RCC 7860 (cell line): Measurements from ENCODE around the gene UBE2E1.
"Not testable (repeated sequence)": the region's sequence is repeated elsewhere in the genome, so short reads cannot be mapped to it uniquely, and the experiment has no call there.

Experiments
- DNase-seq: peaks from one replicate; pipeline ENCODE4 v3.0.0-alpha.2; 2015; ENCODE audit warnings: low spot score
- FAIRE-seq: peaks from 2 replicates; lab custom pipeline; 2012; peaks lifted over from hg19 to GRCh38; lab: Jason Lieb, UNC

Gene UBE2E1

GRCh38 chr3:23875113-23875725, 69.5 kb downstream of the UBE2E1 start:
- FAIRE-seq = no peak
- no peak for DNase-seq

GRCh38 chr3:23876923-23877322, 71.2 kb downstream of the UBE2E1 start:
- DNase-seq (no peak), FAIRE-seq (no peak)

GRCh38 chr3:23877329-23877980, 71.7 kb downstream of the UBE2E1 start:
- DNase-seq = peak; percentile 8
- no peak for FAIRE-seq

GRCh38 chr3:23879485-23879884, 73.7 kb downstream of the UBE2E1 start:
- no peak for FAIRE-seq
- DNase-seq = no peak

- FAIRE-seq (no peak), DNase-seq (no peak)
These were observed 75.1 kb downstream of the UBE2E1 start for GRCh38 chr3:23880703-23881339.

- not testable (repeated sequence) for FAIRE-seq, DNase-seq
These were observed 76.2 kb downstream of the UBE2E1 start for GRCh38 chr3:23881993-23882392.

- DNase-seq = no peak
- FAIRE-seq = no peak
These were observed 76.7 kb downstream of the UBE2E1 start for GRCh38 chr3:23882487-23882918.

GRCh38 chr3:23884481-23884880, 78.7 kb downstream of the UBE2E1 start:
- DNase-seq (no peak), FAIRE-seq (no peak)

GRCh38 chr3:23885210-23885609, 79.5 kb downstream of the UBE2E1 start:
- FAIRE-seq = no peak
- no peak for DNase-seq

GRCh38 chr3:23886311-23886710, 80.6 kb downstream of the UBE2E1 start:
- no peak for FAIRE-seq
- DNase-seq = no peak

GRCh38 chr3:23888617-23889228, 83.0 kb downstream of the UBE2E1 start:
- peak; percentile 18 for DNase-seq
- FAIRE-seq = peak; percentile 52

GRCh38 chr3:23889386-23889785, 83.6 kb downstream of the UBE2E1 start:
- no peak for FAIRE-seq
- peak; percentile 11 for DNase-seq

- DNase-seq (no peak), FAIRE-seq (no peak)
These were observed 84.2 kb downstream of the UBE2E1 start for GRCh38 chr3:23889950-23890349.

GRCh38 chr3:23894254-23895061, 88.7 kb downstream of the UBE2E1 start:
- DNase-seq (no peak), FAIRE-seq (no peak)

GRCh38 chr3:23895181-23895580, 89.4 kb downstream of the UBE2E1 start:
- FAIRE-seq (no peak), DNase-seq (no peak)

- no peak for DNase-seq
- no peak for FAIRE-seq
These were observed 95.0 kb downstream of the UBE2E1 start for GRCh38 chr3:23900744-23901143.

GRCh38 chr3:23904545-23904944, 98.8 kb downstream of the UBE2E1 start:
- DNase-seq (no peak), FAIRE-seq (no peak)

- no peak for FAIRE-seq
These were observed 103.6 kb downstream of the UBE2E1 start for GRCh38 chr3:23909341-23909740.

GRCh38 chr3:23911397-23911796, 105.6 kb downstream of the UBE2E1 start:
- no peak for DNase-seq
- no peak for FAIRE-seq

More at GRCh38 chr3:23909341-23909740, 103.6 kb downstream of the UBE2E1 start:
- no peak for DNase-seq

GRCh38 chr3:23912335-23912734, 106.6 kb downstream of the UBE2E1 start:
- not testable (repeated sequence) for DNase-seq, FAIRE-seq

- DNase-seq = no peak
- no peak for FAIRE-seq
These were observed 107.4 kb downstream of the UBE2E1 start for GRCh38 chr3:23913182-23913581.
